ENCODE data around the gene YIPF2. TPM values are rescaled to one million over a fixed set of nuclear protein-coding genes. Genes with fewer than 3 reads are reported as not detected.

The YIPF2 gene
- total RNA-seq, 1 experiment from 2014 or later, result 29.0 TPM

DNA sequence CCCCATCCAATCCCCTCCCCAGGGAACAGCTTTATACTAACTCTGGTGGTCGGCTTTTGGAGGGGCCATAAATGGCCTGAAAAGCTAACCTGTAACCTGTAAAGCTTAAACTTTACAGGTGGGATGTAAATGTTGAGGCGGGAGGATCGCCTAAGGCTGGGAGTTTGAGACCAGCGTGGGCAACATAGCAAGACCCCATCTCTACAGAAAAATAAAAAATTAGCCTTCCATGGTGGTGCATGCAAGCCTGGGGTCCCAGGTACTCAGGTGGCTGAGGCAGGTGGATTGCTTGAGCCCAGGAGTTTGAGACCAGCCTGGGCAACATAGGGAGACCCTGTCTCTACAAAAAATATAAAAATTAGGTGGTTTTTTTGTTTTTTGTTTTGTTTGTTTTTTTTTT, 38.6 kb downstream of the YIPF2 start:
- TF ChIP-seq, protein P1, sequence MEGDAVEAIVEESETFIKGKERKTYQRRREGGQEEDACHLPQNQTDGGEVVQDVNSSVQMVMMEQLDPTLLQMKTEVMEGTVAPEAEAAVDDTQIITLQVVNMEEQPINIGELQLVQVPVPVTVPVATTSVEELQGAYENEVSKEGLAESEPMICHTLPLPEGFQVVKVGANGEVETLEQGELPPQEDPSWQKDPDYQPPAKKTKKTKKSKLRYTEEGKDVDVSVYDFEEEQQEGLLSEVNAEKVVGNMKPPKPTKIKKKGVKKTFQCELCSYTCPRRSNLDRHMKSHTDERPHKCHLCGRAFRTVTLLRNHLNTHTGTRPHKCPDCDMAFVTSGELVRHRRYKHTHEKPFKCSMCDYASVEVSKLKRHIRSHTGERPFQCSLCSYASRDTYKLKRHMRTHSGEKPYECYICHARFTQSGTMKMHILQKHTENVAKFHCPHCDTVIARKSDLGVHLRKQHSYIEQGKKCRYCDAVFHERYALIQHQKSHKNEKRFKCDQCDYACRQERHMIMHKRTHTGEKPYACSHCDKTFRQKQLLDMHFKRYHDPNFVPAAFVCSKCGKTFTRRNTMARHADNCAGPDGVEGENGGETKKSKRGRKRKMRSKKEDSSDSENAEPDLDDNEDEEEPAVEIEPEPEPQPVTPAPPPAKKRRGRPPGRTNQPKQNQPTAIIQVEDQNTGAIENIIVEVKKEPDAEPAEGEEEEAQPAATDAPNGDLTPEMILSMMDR (IDR thresholded peaks at IDR 0.05), result no peak
- TF ChIP-seq, protein P2, sequence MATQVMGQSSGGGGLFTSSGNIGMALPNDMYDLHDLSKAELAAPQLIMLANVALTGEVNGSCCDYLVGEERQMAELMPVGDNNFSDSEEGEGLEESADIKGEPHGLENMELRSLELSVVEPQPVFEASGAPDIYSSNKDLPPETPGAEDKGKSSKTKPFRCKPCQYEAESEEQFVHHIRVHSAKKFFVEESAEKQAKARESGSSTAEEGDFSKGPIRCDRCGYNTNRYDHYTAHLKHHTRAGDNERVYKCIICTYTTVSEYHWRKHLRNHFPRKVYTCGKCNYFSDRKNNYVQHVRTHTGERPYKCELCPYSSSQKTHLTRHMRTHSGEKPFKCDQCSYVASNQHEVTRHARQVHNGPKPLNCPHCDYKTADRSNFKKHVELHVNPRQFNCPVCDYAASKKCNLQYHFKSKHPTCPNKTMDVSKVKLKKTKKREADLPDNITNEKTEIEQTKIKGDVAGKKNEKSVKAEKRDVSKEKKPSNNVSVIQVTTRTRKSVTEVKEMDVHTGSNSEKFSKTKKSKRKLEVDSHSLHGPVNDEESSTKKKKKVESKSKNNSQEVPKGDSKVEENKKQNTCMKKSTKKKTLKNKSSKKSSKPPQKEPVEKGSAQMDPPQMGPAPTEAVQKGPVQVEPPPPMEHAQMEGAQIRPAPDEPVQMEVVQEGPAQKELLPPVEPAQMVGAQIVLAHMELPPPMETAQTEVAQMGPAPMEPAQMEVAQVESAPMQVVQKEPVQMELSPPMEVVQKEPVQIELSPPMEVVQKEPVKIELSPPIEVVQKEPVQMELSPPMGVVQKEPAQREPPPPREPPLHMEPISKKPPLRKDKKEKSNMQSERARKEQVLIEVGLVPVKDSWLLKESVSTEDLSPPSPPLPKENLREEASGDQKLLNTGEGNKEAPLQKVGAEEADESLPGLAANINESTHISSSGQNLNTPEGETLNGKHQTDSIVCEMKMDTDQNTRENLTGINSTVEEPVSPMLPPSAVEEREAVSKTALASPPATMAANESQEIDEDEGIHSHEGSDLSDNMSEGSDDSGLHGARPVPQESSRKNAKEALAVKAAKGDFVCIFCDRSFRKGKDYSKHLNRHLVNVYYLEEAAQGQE (IDR thresholded peaks at IDR 0.05; ENCODE audit: insufficient read depth in 1 of 2, low read depth in 2 of 2, low read length in 1 of 2), result no peak
- TF ChIP-seq POLR2AphosphoS5 (IDR thresholded peaks at IDR 0.05; ENCODE audit: low read depth, low read length) (no peak), TCF7L2 (IDR thresholded peaks at IDR 0.05; ENCODE audit: low read depth, low read length) (no peak), SIN3A (IDR thresholded peaks at IDR 0.05; ENCODE audit: borderline replicate concordance, insufficient read depth, low read depth, low read length) (no peak)
- intact Hi-C loops (cut with micrococcal nuclease; ENCODE audit: unreplicated experiment), result no loop called here
- no peaks in the 10 kb centered on the region for H3K9me3 ChIP-seq (ENCODE audit: control insufficient read depth, insufficient read depth, low read depth, low read length)
- H3K27me3 ChIP-seq (ENCODE audit: control insufficient read depth, insufficient read depth, low read length), result no peaks in the 10 kb centered on the region
- CTCF ChIA-PET, result interaction anchor here (0.6 kb wide), 1 partner anchor 12 kb away, joined by 7 read pairs; no protein-coding TSS in a partner anchor
- ATAC-seq, result no peak
- no peak overlapping the region for H3K4me3 ChIP-seq (ENCODE audit: low read depth in 2 of 2, low read length in 2 of 2)
- no TSS peak for BruUV-seq (replicated peaks)
- no peak for DNase-seq (ENCODE audit: low read depth, low spot score)
- no peaks in the 10 kb centered on the region for H3K36me3 ChIP-seq (ENCODE audit: control insufficient read depth, insufficient read depth, low read length)
- no peaks in the 10 kb centered on the region for H3K4me1 ChIP-seq (ENCODE audit: control insufficient read depth, insufficient read depth, low read length)
- POLR2A ChIA-PET, result interaction anchor here (0.6 kb wide), 1 partner anchor 20 kb away, joined by 8 read pairs; no protein-coding TSS in a partner anchor
- H3K27ac ChIP-seq (ENCODE audit: low read length), result no peak overlapping the region
- in situ Hi-C loops (cut with HindIII; ENCODE audit: low pct_unique_long_range_greater_than_20kb, low sequenced_read_pairs), result no loop called here

DNA sequence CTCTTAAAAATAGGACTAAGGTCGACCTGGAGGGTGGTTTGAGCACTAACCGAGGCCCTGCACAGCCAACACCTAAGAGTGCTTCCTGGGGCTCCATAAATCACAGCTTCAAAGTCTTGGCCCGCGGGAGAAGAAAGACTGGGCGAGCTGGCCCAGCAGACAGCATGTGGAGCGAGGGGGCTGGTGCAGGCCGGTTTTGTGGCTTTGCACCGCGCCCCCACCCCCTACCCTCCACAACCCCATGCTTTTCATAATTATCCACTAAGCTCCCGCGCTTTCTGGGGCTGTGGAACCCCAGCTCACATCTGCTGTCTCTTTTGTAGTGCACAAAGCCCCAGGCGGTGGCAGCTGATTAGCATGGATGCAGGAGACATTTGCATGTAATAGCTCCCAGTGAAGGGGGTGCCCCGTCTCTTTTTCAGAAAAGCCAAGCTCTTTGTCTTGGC, 40.0 kb downstream of the YIPF2 start:
- Histone ChIP-seq H3K27ac (ENCODE audit: low read length) (no peak overlapping the region), H3K9me3 (ENCODE audit: control insufficient read depth, insufficient read depth, low read depth, low read length) (no peaks in the 10 kb centered on the region), H3K36me3 (ENCODE audit: control insufficient read depth, insufficient read depth, low read length) (no peaks in the 10 kb centered on the region), H3K27me3 (ENCODE audit: control insufficient read depth, insufficient read depth, low read length) (no peaks in the 10 kb centered on the region), H3K4me3 (ENCODE audit: low read depth in 2 of 2, low read length in 2 of 2) (no peak overlapping the region), H3K4me1 (ENCODE audit: control insufficient read depth, insufficient read depth, low read length) (no peaks in the 10 kb centered on the region)
- DNase-seq (ENCODE audit: low read depth, low spot score) (no peak), ATAC-seq (no peak)
- CTCF ChIA-PET, result no interaction called here
- in situ Hi-C loops (cut with HindIII; ENCODE audit: low pct_unique_long_range_greater_than_20kb, low sequenced_read_pairs), result no loop called here
- TF ChIP-seq TCF7L2 (IDR thresholded peaks at IDR 0.05; ENCODE audit: low read depth, low read length) (no peak), POLR2AphosphoS5 (IDR thresholded peaks at IDR 0.05; ENCODE audit: low read depth, low read length) (no peak), SIN3A (IDR thresholded peaks at IDR 0.05; ENCODE audit: borderline replicate concordance, insufficient read depth, low read depth, low read length) (no peak)
- TF ChIP-seq, protein P2 (IDR thresholded peaks at IDR 0.05; ENCODE audit: insufficient read depth in 1 of 2, low read depth in 2 of 2, low read length in 1 of 2), result no peak
- TF ChIP-seq, protein P1 (IDR thresholded peaks at IDR 0.05), result no peak
- BruUV-seq (replicated peaks), result no TSS peak
- intact Hi-C loops (cut with micrococcal nuclease; ENCODE audit: unreplicated experiment), result no loop called here
- POLR2A ChIA-PET, result interaction anchor here (0.6 kb wide), 1 partner anchor 82 kb away, joined by 3 read pairs; no protein-coding TSS in a partner anchor

Measured in Panc1 (cell line).